Colonic mucosa (tissue), 4 donors: Measurements from ENCODE around the gene FAM20A. TPM values are rescaled to one million over a fixed set of nuclear protein-coding genes. Genes with fewer than 3 reads are reported as not detected.
A peak's percentile ranks its signal among the peaks of the same experiment; 100 is the strongest.

Experiments used
- DNase-seq: peaks from one replicate; pipeline ENCODE4 v3.0.0-alpha.2; 2020
- H3K27ac ChIP-seq: fragments of 200-600 bp; one replicate; pipeline ENCODE4 v1.8.0; 2021
- H3K27me3 ChIP-seq: fragments of 200-600 bp; one replicate; pipeline ENCODE4 v1.8.0; 2021
- H3K36me3 ChIP-seq: fragments of 200-600 bp; one replicate; pipeline ENCODE4 v1.8.0; 2021
- H3K4me1 ChIP-seq: fragments of 200-600 bp; one replicate; pipeline ENCODE4 v1.8.0; 2021; ENCODE audit warnings: mild to moderate bottlenecking
- H3K4me3 ChIP-seq: fragments of 200-600 bp; one replicate; pipeline ENCODE4 v1.8.0; 2021
- H3K9ac ChIP-seq, 2 donors: one replicate each; pipeline ENCODE4 v1.7.0; 2013; ENCODE audit warnings: control low read depth in 2 of 2, low read depth in 2 of 2, low read length in 2 of 2
- H3K9me3 ChIP-seq: fragments of 200-600 bp; one replicate; pipeline ENCODE4 v1.8.0; 2021
- intact Hi-C: fragments of 100-400 bp; cut with DNase I; formaldehyde crosslinking; loops from one replicate; pipeline ENCODE4 v1.14.1; 2022
- total RNA-seq, 2 donors: library from RNA; stranded (reverse); fragmentation: NEBNext Ultra II Directional in 1 of 2; extraction: Animal tissue kit (Norgen Biotek cat#: 25700) in 1 of 2; gene quantifications; one replicate each; pipeline ENCODE4 v1.2.1, GENCODE V29; 2021
- TF ChIP-seq, protein P1 (sequence below): fragments of 200-600 bp; IDR thresholded peaks from one replicate; pipeline ENCODE4 v1.8.0; 2022; ENCODE audit warnings: antibody characterized with exemption, mild to moderate bottlenecking
- donor health status: healthy.
- donor health status: DM: no; HTN: no; CAD: no.
- donor health status: DM: no; HTN: no; CAD: no.

FAM20A gene
- total RNA-seq, 2 donors from 2014 or later = 0.72 to 4.1 TPM

GRCh38 chr17:68640242-68640989 lies 39.2 kb upstream of the FAM20A start:
- intact Hi-C loops = no loop called here
- TF ChIP-seq, protein P1, sequence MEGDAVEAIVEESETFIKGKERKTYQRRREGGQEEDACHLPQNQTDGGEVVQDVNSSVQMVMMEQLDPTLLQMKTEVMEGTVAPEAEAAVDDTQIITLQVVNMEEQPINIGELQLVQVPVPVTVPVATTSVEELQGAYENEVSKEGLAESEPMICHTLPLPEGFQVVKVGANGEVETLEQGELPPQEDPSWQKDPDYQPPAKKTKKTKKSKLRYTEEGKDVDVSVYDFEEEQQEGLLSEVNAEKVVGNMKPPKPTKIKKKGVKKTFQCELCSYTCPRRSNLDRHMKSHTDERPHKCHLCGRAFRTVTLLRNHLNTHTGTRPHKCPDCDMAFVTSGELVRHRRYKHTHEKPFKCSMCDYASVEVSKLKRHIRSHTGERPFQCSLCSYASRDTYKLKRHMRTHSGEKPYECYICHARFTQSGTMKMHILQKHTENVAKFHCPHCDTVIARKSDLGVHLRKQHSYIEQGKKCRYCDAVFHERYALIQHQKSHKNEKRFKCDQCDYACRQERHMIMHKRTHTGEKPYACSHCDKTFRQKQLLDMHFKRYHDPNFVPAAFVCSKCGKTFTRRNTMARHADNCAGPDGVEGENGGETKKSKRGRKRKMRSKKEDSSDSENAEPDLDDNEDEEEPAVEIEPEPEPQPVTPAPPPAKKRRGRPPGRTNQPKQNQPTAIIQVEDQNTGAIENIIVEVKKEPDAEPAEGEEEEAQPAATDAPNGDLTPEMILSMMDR = no peak
- Histone ChIP-seq H3K27me3 (no peaks in the 10 kb centered on the region), H3K36me3 (no peaks in the 10 kb centered on the region), H3K9ac (no peak overlapping the region), H3K9me3 (no peaks in the 10 kb centered on the region), H3K27ac (no peak overlapping the region), H3K4me3 (no peak overlapping the region), H3K4me1 (no peaks in the 10 kb centered on the region)
- DNase-seq = no peak

- Histone ChIP-seq H3K4me1 (no peaks in the 10 kb centered on the region), H3K27me3 (no peaks in the 10 kb centered on the region), H3K4me3 (no peak overlapping the region), H3K36me3 (no peaks in the 10 kb centered on the region), H3K27ac (no peak overlapping the region), H3K9me3 (no peaks in the 10 kb centered on the region), H3K9ac (no peak overlapping the region)
- TF ChIP-seq, protein P1 = no peak
- intact Hi-C loops = no loop called here
- no peak for DNase-seq
Observed at GRCh38 chr17:68634345-68634876, 33.2 kb upstream of the FAM20A start.

DNA sequence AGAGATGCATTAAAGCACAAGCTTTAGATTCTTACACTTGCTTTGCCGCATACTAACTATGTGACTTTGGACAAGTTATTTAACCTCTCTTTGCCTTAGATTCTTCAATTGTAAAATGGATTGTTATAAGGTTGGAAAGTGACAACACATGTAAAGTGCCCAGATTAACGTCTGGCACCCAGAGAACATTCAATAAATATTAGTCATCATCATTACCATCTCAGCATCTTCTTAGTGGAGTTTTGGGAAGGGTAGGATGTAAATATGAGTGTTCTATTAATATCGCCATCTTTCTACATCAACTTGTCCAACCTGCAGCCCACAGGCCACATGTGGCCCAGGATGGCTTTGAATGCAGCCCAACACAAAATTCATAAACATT lies 27.4 kb upstream of the FAM20A start:
- Histone ChIP-seq H3K4me3 (no peak overlapping the region), H3K27ac (no peak overlapping the region), H3K9me3 (no peaks in the 10 kb centered on the region), H3K4me1 (no peaks in the 10 kb centered on the region), H3K36me3 (no peaks in the 10 kb centered on the region), H3K9ac (no peak overlapping the region), H3K27me3 (no peaks in the 10 kb centered on the region)
- TF ChIP-seq, protein P1 = no peak
- intact Hi-C loops = no loop called here
- DNase-seq = no peak

DNA sequence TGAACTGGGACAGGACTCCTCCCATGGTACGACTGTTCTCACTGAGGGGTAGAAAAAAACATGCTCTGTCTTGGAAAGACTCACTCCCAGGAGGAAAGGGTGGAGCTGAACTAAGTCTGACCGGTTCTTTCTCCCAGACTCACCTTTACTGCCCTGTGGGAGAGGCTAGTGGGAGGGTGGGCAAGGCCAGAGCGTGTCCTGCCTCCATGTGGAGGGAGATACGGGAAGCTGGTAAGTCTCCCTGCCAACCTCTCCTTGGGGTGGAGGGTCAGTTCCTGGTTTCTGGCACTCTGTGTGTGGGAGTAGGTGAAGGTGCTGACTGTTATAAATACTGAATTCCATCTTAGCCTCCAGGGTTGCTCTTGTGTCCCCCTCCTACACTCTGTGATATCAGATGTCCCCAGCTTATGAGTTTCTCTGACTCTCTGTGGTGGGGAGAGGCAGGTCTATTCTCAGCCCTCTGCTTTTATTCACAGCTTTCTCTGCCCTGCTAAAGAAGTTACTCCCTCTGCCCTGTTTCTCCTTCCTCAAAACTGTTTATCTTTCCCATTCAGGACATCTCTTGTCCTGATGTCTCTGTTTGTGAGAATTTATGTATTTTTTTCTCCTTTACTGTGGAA lies 26.9 kb upstream of the FAM20A start:
- TF ChIP-seq, protein P1 = no peak
- Histone ChIP-seq H3K9ac (no peak overlapping the region), H3K27me3 (no peaks in the 10 kb centered on the region), H3K4me1 (no peaks in the 10 kb centered on the region), H3K4me3 (no peak overlapping the region), H3K9me3 (no peaks in the 10 kb centered on the region), H3K27ac (no peak overlapping the region), H3K36me3 (no peaks in the 10 kb centered on the region)
- DNase-seq = peak; percentile 18
- intact Hi-C loops = no loop called here

- Histone ChIP-seq H3K4me3 (no peak overlapping the region), H3K27ac (no peak overlapping the region), H3K9ac (no peak overlapping the region), H3K36me3 (no peaks in the 10 kb centered on the region), H3K9me3 (no peaks in the 10 kb centered on the region), H3K4me1 (no peaks in the 10 kb centered on the region), H3K27me3 (no peaks in the 10 kb centered on the region)
- intact Hi-C loops = no loop called here
- TF ChIP-seq, protein P1 = no peak
- DNase-seq = no peak
Observed at GRCh38 chr17:68624381-68624780, 23.2 kb upstream of the FAM20A start.
